Fibroblast of skin of scalp (primary cell): ENCODE results near the gene SLC27A6.
A peak's percentile ranks its signal among the peaks of the same experiment; 100 is the strongest.
"Not testable (repeated sequence)": the region's sequence is repeated elsewhere in the genome, so short reads cannot be mapped to it uniquely, and the experiment has no call there.

Source experiments
- DNase-seq: peaks from one replicate; pipeline ENCODE4 v3.0.0-alpha.2; 2013

The SLC27A6 gene

DNA sequence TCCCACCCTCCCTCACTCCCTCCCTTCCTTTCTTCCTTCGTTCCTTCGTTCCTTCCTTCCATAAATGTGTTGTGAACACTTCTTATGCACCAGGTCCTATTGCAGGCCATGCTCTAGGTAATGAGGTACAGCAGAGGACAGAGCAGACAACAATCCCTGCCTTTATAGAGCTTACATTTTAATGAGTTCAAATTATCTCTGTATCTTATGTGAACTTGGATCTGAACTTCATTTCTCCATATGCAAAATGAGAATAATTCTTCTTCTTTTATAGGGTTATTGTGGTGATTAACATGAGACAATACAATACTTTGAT is 37.2 kb downstream of the SLC27A6 start:
- no peak for DNase-seq

DNA sequence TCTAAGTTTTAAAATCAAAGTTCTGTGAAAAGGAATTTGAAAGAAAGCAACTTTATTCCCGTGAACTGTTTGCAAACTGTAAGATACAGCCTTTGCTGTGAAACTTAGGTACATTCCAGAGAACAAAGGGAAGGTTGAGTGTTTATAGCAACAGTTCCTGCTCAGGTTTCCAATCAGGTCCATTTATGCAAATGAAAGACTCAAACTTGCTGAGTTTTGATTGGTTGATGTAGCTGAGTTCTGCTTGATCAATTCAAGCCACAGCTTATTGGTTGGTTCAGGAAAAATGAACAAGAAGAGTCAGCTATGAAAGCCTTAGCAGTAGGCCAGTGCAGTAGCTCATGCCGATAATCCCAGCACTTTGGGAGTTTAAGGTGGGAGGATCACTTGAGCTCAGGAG is 37.9 kb downstream of the SLC27A6 start:
- peak; percentile 1 for DNase-seq

DNA sequence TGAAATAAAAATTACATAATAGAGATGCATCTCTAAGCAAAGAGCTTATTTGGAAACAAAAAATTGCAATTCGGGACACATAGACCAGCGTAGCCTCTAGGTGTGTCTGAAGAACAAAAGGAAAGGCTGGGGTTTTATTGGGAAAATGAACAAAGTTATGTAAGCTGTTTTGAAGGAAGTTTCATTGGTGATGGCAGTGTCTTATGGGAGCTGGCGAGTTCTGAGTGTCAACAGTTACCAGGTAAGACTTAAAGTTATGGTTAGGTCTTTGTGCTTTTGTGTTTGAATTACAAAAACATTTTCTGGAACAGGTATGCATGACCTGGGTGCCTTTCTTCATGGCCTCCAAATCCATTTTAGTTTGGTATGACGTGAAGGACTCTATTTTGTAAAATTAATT is 48.9 kb downstream of the SLC27A6 start:
- no peak for DNase-seq

DNA sequence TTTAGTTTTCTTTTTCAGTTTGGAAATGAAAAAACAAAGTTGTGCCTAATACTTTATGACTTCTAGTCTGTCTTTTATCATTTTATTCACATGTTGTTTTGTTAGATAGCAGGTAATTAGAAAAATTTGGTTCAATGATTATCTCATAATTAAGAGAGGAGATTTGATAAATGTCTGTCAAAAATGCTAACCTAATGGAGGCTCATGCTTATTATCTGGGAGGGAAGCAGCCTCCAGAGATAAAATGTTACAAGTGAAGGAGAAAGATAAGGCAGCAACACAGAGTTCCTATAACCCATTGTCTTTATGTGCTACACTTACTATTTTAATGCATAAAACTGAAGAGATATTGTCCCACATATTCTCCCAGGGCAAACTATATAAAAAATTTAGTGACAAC is 53.5 kb downstream of the SLC27A6 start:
- no peak for DNase-seq

DNA sequence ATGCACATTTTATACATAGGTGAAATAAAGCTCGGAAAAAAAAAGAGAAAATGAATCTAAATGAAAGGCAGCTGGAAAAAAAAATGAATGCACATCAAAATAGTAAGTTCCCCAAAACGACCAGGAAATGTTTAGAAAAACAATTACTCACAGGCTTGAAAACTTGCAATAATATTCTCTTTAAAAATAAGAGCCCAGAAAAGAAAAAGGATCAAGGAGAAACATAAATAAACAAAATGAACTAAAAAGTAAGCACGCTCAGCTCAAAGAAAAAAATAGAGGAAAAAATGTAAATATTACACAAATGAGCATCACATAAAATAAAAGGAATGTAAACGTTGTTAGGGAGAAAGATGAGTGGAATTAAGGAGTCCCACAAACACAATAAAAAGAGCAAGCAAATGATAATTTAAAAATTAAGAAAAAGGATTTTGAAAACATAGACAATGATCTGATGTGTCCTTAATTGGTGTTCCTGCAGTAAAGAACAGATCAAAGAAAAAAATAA is 54.2 kb downstream of the SLC27A6 start:
- DNase-seq, result no peak

GRCh38 chr5:129020683-129021082 is 55.4 kb downstream of the SLC27A6 start:
- DNase-seq, result no peak

GRCh38 chr5:129021744-129022143 is 56.5 kb downstream of the SLC27A6 start:
- no peak for DNase-seq

GRCh38 chr5:129022599-129022998 is 57.3 kb downstream of the SLC27A6 start:
- no peak for DNase-seq

DNA sequence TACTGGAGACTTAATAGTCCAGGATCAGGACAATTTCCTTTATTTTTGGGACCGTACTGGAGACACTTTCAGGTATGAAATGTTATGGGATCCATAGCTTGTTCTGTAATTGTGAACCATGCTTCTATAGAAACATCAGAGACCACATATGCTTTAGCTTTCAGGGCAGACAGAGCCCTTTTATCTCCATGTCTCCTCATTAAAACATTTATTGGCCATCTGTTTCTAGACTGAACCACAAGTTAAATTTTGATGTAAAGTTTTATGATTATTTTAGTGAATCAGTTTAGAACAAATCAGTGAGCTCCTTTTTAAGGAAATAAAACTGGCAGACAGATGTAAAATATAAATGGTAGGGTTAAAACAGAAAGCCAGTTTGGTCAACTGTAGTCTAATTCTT is 62.0 kb downstream of the SLC27A6 start:
- DNase-seq, result no peak

DNA sequence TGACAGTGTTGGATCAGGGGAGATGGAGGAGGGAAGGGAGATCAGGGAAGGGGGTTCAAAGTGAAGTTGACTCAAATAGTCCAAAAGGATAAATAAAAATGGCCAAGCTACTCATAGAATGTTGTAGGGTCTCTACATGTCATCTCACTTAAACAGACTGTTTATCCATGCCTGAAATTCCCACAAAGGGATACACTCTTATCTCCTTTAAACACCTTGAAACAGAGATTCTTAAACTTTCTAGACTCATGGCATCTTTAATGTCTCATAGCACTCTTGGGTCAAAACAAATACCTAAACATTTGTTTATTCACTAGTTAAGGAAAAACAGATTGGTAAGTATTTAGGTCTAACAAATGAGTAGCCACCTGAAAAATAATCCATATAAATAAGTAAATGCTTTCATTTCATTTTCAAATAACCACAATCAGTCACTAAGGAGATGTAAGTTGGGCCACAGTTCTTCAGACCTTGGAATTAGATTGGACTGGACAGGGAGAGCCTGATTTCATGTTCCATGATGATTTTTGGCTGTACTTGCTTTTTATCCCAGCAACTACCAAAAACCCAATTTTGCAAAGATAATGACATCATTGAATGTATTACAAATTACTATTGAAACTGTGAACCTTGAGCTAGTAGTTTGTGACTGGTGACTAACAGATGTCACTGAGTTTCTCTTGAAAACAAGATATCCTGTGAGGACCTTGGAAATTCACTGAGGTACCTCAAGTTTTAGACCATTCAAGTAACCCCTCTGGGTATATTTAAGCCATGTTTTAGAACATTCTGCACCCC is 66.8 kb downstream of the SLC27A6 start:
- DNase-seq, result no peak

DNA sequence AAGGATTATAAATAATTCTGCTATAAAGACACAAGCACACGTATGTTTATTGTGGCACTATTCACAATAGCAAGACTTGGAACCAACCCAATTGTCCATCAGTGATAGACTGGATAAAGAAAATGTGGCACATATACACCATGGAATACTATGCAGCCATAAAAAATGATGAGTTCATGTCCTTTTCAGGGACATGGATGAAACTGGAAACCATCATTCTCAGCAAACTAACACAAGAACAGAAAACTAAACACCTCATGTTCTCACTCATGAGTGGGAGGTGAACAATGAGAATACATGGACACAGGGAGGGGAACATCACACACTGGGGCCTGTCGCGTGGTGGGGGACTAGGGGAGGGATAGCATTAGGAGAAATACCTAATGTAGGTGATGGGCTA is 71.0 kb downstream of the SLC27A6 start:
- not testable (repeated sequence) for DNase-seq

DNA sequence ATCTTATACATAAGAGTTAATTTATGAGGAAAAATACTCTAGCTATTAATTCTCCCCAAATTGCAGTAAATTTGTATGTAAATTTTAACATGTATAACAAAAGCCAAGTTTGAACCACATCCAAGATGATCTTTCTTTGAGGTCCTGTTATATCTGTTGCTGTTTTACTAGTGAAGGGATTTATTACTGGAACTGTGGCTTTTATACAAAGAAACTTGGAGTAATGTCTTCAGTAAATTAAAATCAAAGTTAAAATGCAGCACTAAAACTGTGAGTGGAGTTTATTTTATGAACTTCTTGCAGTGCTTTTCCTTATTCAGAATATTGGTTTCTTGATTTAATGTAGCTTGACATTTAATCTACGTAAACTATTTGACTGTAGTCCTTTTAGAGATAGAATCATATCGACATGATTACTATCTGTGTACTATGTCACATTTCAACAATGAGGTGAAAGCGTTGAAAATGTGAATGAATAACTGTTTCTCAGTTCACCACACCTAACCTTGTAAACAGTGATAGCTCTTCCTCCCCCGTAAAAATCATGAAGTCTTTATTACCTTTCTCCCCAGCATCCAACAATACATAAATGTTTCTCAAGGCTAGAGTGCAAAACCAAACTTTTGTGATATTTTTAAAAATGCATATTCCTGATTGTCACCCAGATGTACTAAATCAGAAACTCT is 76.1 kb downstream of the SLC27A6 start:
- DNase-seq, result no peak

DNA sequence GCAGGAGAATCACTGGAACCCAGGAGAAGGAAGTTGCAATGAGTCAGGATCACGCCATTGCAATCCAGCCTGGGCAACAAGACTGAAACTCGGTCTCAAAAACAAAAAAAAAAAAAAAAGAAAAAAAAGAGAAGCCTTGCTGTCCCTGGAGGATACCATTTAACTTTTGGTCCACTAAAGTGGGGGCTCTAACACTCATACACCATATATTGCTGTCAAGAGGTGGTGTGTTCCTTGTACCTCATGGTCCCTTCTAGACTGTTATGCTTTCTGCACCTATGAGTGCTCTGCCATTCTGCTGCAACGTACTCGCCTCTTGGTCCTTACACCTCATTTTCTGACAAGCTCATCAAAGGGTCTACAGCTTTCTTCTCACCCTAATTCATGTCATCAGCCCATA is 77.0 kb downstream of the SLC27A6 start:
- DNase-seq, result no peak

GRCh38 chr5:129043894-129044293 is 78.6 kb downstream of the SLC27A6 start:
- DNase-seq, result no peak

GRCh38 chr5:129046151-129046550 is 80.9 kb downstream of the SLC27A6 start:
- DNase-seq, result no peak

GRCh38 chr5:129048509-129048908 is 83.2 kb downstream of the SLC27A6 start:
- no peak for DNase-seq

DNA sequence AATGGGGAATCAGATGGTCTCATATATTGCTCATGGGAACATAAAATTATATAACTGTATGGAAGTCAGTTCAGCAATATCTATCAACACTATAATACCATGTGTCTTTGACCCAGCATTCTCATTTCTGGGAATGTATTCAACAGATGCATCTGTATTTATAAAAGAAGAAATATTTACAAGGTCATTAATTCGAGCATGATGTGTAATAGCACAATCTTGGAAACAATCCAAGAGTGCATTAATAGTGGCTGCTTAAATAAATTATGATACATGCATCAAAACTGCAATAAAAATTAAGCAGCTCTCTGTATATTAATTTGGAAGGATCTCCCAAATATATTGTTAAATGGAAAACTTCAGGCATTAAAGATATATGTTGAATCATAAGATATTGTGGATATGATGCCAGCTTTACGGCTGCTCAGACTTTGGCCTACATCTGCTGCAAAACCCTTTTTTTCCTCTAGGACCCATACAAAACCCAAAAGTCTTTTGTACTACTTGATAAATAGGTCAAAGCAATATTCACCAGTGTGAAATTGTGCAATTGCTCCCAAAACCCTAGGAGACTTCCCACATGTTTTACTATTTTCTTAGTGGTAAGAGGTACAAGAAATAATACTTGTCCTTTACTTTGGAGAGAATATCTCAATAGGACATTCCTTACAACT is 84.0 kb downstream of the SLC27A6 start:
- no peak for DNase-seq

DNA sequence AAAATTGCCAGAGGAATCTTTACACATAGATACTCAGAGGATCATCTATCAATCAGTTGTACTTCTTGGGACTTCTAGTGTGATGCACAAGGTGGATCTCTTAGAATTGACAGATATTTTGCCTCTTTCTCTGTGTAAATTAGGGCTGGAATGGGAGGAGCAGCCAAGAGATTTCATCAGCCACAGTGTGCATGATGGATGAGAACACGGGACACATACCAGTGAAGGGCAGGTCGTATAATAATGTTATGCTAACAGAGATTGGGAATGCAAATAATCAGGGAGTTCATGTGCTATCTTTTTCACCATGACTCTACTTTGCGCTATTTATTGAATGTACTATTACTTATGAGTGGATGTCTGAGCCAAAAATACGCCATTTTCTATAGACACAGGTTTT is 86.0 kb downstream of the SLC27A6 start:
- DNase-seq, result peak; percentile 9

GRCh38 chr5:129053438-129053837 is 88.2 kb downstream of the SLC27A6 start:
- no peak for DNase-seq

- DNase-seq, result no peak
Measured at GRCh38 chr5:129057329-129057728, 92.0 kb downstream of the SLC27A6 start.

DNA sequence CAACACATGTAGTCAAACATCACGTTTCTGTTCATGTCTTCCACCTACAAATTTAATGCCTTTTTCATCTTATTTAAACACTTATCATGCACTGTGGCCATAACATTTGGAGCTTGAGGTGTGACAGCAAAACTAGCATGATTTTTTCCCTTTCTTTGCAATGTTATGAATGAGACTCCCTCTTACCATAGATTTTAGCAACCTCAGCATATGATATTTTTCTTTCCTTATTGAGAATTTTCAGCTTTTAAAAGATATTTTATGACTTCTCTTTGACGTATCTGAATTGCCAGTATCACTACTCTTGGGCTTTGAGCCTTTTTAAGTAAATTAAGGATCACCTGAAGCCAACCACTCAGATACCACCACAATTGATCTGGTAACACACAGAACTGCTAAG is 96.6 kb downstream of the SLC27A6 start:
- DNase-seq, result no peak

GRCh38 chr5:129063483-129064113 is 98.3 kb downstream of the SLC27A6 start:
- DNase-seq, result peak; percentile 34

- DNase-seq, result no peak
Measured at GRCh38 chr5:129065721-129066120, 100.4 kb downstream of the SLC27A6 start.
